ENCODE measurements around the gene TPI1. TPM values are rescaled to one million over a fixed set of nuclear protein-coding genes. Genes with fewer than 3 reads are reported as not detected.
"Not testable (repeated sequence)": the region's sequence is repeated elsewhere in the genome, so short reads cannot be mapped to it uniquely, and the experiment has no call there.

The TPI1 gene
- total and polyA plus RNA-seq, 10 donors, result 218 to 471 (median 294) TPM

- H3K4me1 ChIP-seq, result peaks cover 31 to 77% (median 64%) of the 10 kb centered on the region in 6 donors
- peak; percentile 87 to 97 (median 94) for TF ChIP-seq CTCF (IDR thresholded peaks at IDR 0.05 in 8 of 11, conservative IDR thresholded peaks at IDR 0.05 in 3 of 11)
- TF ChIP-seq POLR2AphosphoS5 (IDR thresholded peaks at IDR 0.05), result peak; percentile 4 to 60 (median 31)
- TF ChIP-seq POLR2A (IDR thresholded peaks at IDR 0.05), result no peak
- H3K36me3 ChIP-seq, result peaks cover 0 to 49% (median 35%) of the 10 kb centered on the region in 6 donors
- intact Hi-C loops (cut with DNase I; ENCODE audit: low total_unique reads), result loop anchor here (10.0 kb wide), 1 partner anchor 95 kb away; no protein-coding TSS in a partner anchor
- 35 to 65% (median 41%) methylated on average over 9 to 12 of the region's 12 CpGs for WGBS, 5 donors
- no peaks in the 10 kb centered on the region for H3K9me3 ChIP-seq
- H3K27me3 ChIP-seq (replicated peaks in 1 of 7), result no peaks in the 10 kb centered on the region
- peak overlapping the region in 6 of 8 donors; percentile 20 to 99 (median 98) for H3K27ac ChIP-seq
- H3K4me3 ChIP-seq, result peak overlapping the region in 5 of 8 donors; percentile 94 to 100 (median 99)
- peak; percentile 92 for DNase-seq
These were observed 2.0 kb downstream of the TPI1 start for GRCh38 chr12:6869049-6870021.

GRCh38 chr12:6870304-6870703, 3.0 kb downstream of the TPI1 start:
- H3K4me3 ChIP-seq; H3K9me3 ChIP-seq; intact Hi-C loops (cut with DNase I; ENCODE audit: low total_unique reads); DNase-seq; H3K27me3 ChIP-seq (replicated peaks in 1 of 7): not testable (repeated sequence)
- Histone ChIP-seq H3K27ac (peak overlapping the region in 3 of 8 donors; percentile 43 to 99 (median 99)), H3K36me3 (peaks cover 0 to 39% (median 27%) of the 10 kb centered on the region in 6 donors), H3K4me1 (peaks cover 31 to 87% (median 65%) of the 10 kb centered on the region in 6 donors)
- 61 to 87% (median 71%) methylated on average over 2 to 4 of the region's 4 CpGs for WGBS, 5 donors

- Histone ChIP-seq H3K9me3 (no peaks in the 10 kb centered on the region), H3K4me1 (peaks cover 31 to 84% (median 65%) of the 10 kb centered on the region in 6 donors), H3K27me3 (replicated peaks in 1 of 7) (no peaks in the 10 kb centered on the region), H3K27ac (peak overlapping the region in 7 of 8 donors; percentile 81 to 99 (median 91)), H3K4me3 (peak overlapping the region in 6 of 8 donors; percentile 83 to 97 (median 94)), H3K36me3 (peaks cover 0 to 40% (median 20%) of the 10 kb centered on the region in 6 donors)
- peak; percentile 80 for DNase-seq
- 49 to 70% (median 61%) methylated on average over 10 to 12 of the region's 12 CpGs for WGBS, 5 donors
- TF ChIP-seq POLR2AphosphoS5 (IDR thresholded peaks at IDR 0.05), result peak in 2 of 3 donors; percentile 34 to 56
- no peak for TF ChIP-seq POLR2A (IDR thresholded peaks at IDR 0.05)
- intact Hi-C loops (cut with DNase I; ENCODE audit: low total_unique reads), result no loop called here
These were observed 4.0 kb downstream of the TPI1 start for GRCh38 chr12:6871052-6871957.

- intact Hi-C loops (cut with DNase I; ENCODE audit: low total_unique reads), result no loop called here
- no peaks in the 10 kb centered on the region for H3K9me3 ChIP-seq
- 0 to 4% (median 2%) methylated on average over 24 to 40 of the region's 40 CpGs for WGBS, 5 donors
- H3K4me3 ChIP-seq, result peak overlapping the region; percentile 71 to 97 (median 92)
- H3K36me3 ChIP-seq, result peaks cover 0 to 43% (median 20%) of the 10 kb centered on the region in 6 donors
- DNase-seq, result peak; percentile 97
- H3K27me3 ChIP-seq (replicated peaks in 1 of 7), result no peaks in the 10 kb centered on the region
- H3K4me1 ChIP-seq, result peaks cover 31 to 76% (median 58%) of the 10 kb centered on the region in 6 donors
- H3K27ac ChIP-seq, result peak overlapping the region; percentile 77 to 99 (median 90)
- TF ChIP-seq POLR2AphosphoS5 (IDR thresholded peaks at IDR 0.05) (peak; percentile 87 to 93 (median 90)), POLR2A (IDR thresholded peaks at IDR 0.05) (no peak), CTCF (IDR thresholded peaks at IDR 0.05 in 8 of 11, conservative IDR thresholded peaks at IDR 0.05 in 3 of 11) (peak; percentile 81 to 100 (median 99))
These were observed 5.0 kb downstream of the TPI1 start for GRCh38 chr12:6872073-6873048.
